ENCODE results near the gene CTBP2.

CTBP2 gene

DNA sequence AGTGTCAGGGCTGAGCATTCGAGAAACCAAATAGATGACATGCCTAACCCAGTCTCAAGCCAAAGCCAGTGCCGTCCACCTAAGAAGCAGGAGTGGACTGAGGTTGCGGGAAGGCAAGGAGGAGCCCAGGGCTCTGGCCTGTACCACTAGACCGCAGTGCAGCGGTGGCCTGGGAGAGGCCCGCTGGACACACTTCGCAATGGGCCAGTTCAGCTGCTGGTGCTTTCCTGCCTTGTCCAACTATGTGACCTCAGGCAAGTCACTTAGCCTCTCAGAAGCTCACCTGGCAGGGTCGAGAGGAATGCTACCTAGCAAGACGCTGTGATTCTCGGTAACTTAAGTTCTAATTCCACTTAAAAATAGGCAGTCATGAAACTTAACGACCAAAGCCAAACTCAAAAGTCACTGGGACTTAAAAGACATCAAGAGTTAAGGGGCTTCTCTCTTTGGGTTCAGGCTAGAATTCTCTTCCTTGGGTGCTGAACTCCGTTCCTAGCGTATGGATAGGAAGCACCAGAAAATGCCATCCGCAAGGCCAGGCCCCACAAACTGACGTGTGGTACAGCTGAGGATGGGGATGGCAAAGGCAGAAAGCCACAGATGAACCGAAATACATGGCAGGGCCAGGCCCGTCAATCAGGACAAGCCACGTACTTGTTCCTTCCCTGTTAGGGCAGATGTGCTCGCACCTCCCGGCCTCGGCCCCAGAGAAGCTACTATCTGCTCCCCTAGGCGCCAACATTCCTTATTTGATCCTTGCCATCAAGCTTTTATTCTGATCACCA lies 34.2 kb downstream of the CTBP2 start:
- no peak for DNase-seq (ENCODE audit: low spot score)

DNA sequence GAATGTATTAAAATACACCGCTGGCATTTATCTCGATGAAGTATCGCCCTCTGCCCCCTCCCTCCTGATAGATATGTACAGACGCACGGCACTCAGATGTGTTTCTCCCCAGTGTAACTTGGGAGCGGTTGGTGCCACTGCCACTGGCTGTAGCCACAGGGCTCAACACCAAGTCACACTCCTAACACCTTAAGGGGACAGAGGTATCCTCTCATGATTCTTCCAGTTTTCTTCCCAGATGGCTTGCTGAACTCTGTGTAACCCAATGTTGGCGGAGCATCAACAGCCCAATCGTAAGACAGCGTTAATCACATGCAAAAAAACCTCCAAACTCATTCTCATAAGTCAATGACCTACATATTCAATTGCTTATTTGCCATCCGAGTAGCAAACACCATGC lies 35.5 kb downstream of the CTBP2 start:
- no peak for DNase-seq (ENCODE audit: low spot score)

DNA sequence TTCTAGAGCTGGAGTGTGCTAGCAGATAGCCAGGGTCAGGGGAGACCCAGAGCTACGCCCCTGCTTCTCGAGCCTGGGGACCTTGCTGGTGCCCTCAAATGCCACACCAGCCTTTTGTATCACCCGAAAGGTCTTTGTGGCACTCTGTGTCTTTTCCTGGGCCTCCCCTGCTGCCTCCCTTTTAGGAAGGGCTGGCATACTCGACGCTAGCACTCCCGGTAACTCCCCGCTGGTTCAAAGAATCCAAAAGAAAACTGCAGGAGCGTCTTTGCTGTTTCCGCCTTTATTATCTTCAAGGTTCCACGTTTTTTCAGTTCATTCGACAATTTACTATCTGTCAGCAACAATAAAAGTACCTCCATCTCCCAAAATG lies 36.3 kb downstream of the CTBP2 start:
- no peak for DNase-seq (ENCODE audit: low spot score)

DNA sequence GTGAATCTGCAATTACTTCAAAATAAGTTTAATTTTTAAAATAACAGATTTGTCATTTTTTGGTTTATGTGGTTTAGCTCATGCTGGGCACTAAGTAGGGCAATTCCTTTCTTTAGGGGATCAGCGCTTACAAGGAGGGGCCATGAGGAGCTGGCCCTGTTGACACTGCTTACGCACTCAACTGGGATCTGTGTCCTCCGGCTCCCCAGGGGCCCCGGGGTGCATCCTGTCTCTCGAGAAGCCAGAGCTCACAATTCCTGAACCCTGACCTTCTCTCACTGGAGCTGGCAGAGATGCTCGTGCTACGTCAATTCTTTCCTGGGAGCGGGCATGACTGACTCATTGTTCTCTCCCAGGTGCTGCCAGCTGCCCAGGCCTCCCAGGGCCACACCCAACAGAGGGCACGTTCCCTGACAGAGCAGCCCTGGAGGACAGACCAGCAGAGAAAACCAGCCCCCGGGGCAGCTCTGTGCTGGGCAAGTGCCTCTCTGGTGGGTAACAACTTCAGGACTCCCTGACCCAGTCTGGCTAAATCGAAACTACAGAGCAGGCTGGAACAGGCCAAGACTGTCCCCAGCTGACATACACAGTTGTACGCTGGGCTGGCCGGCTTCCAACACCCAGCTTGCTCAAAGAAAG lies 36.8 kb downstream of the CTBP2 start:
- DNase-seq (ENCODE audit: low spot score): no peak

DNA sequence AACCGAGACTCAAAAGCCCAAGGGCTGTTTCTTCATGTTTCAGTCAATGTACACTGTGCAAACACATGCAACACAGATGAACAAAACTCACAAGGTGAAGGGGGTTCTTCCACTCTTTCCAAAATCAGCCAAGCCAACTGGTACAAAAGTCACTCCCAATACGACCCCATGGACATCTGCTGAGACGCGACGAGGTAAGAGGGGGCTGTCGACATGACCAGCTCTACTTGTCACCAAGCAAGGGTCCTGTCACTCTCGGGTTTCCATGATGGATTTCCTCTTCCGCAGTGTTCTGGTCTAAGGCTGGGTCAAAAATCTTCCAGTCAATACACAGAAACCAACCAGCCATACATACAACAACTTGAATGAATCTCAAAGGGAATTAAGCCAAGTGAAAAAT lies 37.8 kb downstream of the CTBP2 start:
- DNase-seq (ENCODE audit: low spot score): no peak

DNA sequence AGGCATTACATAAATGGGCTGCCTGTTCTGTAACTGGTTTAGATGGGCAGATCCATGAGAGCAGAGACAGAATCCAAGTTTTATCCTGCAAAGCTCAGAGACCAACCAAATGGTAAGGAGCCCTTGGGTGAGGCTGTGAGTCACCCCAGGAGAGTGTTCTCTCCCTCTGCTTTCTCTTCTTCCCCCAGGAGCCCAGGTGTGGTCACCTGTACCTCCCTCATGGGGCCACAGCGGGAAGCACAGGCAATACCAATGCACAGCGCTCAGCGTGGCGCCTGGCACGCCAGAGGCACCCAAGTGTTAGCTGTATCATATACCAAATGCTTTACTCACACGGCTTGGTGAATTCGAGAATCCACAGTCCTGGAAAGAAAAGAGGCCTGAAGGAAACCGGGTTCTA lies 39.4 kb downstream of the CTBP2 start:
- no peak for DNase-seq (ENCODE audit: low spot score)

DNA sequence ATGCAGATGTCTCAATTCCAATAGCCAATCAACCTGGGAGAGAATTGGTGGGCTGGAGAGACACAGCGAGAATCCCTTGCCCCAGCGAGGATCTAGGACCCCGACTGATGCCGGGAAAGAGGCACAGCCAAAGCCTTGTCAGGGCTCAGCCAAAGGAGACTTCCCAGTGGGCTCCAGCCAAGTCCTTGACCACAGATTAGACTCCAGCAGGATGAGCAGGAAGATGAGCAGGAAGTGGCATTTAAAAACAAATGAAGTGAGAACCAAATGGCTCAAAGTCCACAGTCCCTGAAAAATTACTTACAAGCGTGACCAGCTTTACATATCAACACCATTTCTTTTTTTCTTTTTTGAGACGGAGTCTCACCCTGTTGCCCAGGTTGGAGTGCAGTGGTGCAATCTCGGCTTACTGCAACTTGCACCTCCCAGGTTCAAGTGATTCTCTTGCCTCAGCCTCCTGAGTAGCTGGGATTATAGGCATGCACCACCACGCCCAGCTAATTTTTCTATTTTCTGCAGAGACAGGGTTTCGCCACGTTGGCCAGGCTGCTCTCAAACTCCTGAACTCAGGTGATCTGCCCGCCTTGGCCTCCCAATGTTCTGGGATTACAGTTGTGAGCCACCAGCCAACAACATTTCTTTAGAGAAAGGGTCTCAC lies 40.2 kb downstream of the CTBP2 start:
- DNase-seq (ENCODE audit: low spot score): no peak

DNA sequence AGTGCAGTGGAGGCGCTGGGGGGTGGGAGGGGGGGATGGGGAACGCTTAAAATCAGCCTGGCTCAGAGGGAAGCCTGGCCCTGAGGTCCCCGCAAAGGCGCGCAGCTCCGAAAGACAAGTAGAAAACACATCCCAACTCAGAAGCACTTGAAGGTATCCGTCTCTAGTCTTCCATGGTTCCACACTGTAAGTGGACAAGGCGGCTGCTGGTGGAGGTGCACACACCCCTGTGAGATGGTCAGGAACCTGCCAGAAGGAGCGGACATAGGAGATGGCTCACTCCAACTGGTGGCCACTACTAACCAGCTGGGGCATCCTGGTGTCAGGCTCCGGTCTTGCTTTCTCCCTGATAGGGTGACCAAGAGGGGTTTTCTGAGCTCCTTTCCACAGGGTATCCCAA lies 41.7 kb downstream of the CTBP2 start:
- no peak for DNase-seq (ENCODE audit: low spot score)

DNA sequence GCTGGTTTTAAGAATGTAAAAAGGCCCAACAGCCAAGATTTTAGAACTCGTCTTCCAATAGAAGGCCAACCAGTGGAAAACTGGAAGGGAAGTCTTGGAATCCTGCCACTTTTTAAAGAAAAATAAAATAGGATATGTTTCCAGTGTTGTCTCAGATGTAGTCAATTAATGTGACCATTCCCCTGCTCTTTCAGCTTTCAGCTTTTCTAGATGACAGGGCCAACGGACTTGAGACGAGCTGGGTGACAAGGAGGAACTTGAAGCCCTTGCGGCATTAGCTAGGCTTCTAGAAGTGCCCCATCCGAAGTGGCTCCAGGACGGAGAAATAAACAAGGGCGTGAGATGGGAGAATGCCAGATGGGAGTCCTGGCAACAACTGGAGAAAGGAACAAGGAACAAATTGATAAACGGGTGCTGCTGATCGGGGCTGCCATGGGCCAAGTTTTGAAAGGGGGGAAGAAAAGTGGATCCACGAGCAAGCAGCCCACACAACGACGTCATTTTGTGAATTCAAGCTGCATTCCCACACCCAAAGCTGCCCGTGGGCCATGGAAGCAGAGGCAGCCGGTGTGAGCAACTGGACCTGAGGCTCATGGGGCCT lies 42.3 kb downstream of the CTBP2 start:
- no peak for DNase-seq (ENCODE audit: low spot score)

DNA sequence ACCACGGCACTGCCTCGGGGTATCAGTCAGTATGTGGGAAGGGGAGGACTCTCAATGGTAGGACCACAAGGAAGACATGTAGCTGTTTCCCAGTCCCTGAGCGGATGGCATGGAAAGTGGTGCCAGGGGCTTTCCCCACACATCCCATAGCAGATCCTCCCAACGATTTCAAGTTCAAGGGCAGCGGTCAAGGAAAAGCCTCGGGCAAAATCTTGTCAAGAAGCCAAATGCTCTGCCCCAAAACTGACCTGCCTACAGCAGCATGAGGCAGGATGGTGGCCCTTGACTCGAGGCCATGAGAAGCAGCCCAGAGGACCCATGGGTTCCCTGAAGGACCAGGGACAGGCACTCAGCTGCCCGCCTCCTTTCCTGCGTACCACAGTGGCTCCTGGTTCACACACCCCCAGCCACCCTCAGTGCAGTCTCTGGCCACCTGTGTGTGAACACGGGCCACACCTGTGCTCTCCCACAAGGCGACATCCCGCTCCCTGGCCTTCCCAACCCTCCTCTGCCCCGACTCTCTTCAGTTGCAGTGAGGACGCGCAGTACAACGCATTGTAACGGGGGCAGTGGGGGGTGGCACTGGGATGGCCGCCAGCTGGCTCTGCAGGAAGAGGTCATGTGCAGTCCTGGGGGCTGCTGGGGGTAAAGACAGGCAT lies 43.6 kb downstream of the CTBP2 start:
- DNase-seq (ENCODE audit: low spot score): no peak

DNA sequence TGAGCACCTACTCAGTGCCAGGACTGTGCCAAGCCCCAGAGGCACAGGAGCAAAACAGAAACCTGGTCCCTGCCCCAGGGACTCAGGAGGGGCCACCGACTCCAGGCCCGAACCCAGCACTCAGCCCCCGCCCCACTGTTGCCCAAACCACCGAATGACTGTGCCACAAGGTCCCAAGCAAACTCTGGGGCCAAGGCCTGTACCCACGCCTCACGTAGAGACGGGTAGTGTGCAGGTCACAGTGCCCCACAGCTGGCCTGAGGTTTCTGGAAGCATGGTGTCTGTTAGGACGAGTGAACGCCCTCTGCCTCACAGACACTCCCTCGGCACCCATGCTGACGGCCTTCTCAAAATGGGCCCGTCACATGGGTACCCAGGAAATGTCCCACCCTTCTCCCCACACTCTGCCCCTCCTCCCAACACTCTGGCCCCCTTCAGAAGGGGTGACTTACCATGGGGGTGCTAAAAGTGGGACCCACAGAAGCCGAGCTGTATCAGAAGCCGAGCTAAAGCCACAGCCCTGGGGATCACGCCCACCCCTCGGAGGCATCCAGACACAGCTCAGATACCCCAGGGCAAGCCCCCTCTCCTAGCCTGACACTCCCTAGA lies 44.2 kb downstream of the CTBP2 start:
- no peak for DNase-seq (ENCODE audit: low spot score)

DNA sequence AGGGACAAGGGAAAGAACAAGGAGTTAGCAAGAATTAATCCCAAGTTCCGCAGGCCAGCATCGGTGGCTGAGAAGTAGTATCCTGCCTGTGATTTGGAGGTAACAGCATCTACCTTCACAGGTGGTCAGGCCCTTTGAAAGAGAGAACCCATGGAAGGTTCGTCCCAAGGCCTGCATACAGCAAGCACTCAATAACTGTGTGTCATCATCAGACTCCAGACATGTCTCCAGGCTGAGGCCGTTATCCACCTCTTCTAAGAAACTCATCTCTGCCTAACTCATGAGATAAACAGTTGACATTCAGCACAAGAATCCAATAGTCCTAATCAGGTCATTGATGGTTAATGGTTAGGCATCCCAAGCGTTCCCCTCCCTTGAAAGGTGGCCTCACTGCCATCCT lies 45.0 kb downstream of the CTBP2 start:
- DNase-seq (ENCODE audit: low spot score): no peak

DNA sequence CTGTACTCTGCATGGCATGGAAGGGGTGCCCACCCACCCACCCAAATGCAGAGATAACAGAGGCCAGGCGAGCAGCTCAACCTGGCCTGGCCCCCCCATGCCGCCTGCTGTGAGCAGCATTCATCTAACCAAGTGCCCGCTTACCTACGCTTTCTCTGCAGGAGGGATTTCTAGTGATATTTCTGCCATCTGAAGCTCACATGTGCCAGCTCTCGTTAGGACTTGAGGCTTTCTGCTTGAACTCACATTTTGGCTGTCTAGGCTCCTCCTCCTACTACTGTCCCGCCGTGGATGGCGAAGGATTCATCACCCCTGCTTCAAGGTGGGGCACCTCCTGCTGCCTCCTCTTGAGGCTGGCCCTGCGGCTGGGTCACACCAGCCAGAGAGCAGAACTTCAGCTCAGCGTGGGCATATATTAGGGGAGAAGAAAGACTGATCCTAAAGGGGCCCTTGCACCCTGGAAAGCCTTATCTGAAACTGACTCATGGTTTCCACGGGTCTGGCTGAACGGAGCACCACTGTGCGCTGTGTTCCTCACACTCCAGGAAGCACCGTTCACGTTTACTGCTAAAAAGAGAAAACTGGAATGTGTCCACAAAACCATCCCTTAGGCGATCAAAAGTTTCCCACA lies 45.5 kb downstream of the CTBP2 start:
- no peak for DNase-seq (ENCODE audit: low spot score)

DNA sequence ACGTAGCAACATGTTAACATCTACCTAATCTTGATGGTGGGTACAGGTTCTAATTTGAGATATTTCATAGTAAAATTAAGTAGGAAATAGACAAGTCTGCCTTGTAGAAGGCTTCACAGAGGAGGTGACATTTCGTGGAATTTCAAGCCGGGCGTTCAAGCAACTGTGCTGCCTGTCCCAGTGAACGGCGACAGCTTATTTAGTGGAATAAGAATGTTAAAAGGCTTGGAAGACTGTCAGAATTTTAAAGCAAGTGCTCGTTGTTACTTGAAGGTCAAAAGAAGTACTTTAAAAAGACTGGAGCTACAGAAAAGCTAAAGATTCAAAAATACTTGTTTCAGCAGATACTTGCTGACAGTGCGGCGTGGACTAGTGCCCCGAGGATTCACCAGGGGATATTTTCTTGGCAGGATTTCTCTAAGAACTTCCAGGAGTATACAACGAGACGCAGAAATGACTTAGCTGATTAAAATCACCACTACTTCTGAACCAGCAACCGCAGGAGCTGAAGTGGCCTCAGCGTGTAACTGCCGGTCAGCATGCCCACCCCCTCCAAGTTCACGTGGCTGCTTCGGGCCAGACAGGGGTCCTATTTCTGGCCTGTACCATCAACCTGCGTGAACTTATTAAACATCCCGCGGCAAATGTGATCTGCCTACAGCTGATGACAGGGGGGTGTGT lies 46.5 kb downstream of the CTBP2 start:
- no peak for DNase-seq (ENCODE audit: low spot score)

DNA sequence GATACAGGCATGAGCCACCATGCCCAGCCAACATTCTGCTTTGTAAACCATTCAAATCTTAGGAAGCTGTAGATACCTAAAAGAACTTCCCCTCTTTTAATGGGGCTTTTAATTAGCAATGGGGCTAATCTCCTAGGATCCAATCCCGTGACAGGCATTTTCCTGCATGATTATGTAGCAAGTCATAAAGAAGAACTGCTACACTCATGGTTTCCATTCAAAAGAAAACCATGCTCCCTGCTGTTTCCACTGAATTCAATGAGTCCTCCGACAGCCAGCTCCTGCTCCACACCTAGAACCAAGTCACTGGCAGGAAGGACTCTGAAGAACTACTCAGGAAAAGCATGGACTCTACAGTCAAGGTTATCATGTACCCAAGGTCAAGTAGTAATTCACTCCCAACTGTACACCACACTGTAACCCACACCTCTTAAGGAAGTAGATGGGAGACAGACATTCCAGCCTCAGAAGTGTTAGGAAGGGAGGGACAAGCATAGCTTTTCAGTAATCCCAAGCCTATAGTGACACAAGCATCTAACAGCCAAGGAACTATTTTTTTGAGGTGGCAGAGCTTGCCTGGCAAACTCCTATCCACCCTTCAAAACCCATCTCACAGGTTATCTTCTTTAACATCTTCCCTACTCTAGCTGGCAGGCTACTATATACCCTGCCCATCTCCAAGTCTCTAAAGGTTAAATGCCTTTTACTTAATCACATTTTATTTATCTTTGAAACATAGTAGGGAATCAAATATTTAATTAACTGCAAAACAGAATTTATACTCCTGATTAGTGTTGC lies 47.5 kb downstream of the CTBP2 start:
- no peak for DNase-seq (ENCODE audit: low spot score)

DNA sequence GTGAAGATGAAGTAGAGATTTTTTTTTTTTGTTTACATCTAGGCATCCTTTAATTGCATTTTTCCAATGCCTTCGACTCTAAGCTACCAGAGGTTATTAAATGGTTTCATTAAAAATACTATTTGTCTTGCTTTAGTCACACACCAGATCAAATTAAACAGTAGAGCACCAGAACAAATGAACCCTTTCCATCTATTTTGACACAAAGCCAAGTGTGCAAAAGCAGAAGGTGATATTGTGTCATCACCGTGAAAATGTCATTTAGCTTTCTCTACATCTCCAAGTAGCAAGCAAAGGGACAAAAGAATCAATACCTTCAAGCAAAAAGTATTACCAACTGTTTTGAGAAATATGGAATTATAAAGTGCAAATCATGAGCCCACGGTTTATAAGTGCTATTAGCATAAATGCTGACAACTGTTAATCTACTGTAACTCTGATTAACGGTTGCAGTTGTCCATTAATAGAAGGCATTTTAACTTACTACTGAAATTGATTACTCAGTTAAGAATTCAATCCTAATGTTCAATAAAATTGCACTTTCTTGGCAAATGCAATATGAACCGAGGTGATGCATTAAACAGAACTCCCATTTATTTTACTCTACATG lies 49.1 kb downstream of the CTBP2 start:
- no peak for DNase-seq (ENCODE audit: low spot score)

DNA sequence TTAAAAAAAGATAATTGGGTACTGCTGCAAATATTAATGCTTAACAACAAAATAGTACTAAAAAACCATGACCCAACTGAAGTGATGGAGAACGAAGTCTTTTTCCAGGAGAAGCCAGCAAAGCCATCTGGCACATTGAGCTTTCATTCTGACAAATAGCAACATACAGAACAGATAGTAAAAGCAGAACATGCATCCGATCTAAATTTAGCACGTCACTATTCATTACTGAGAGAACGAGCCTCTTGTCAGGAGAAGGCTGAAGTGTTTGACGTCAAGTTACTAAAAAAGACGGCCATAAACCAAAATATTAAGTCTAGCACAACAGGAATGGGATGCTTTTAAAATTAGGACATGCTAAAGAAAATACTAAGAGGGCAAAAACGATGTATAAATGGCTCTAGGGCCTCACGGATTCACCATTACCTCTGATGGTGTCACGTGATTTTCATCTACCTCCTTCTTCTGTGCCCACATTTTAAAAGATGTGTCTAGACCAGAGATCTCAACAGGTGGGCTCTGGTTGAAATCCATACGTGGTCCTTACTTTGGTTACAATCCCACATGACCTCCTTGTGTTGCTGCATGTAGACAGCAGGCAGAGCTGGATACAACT lies 52.3 kb downstream of the CTBP2 start:
- DNase-seq (ENCODE audit: low spot score): no peak

DNA sequence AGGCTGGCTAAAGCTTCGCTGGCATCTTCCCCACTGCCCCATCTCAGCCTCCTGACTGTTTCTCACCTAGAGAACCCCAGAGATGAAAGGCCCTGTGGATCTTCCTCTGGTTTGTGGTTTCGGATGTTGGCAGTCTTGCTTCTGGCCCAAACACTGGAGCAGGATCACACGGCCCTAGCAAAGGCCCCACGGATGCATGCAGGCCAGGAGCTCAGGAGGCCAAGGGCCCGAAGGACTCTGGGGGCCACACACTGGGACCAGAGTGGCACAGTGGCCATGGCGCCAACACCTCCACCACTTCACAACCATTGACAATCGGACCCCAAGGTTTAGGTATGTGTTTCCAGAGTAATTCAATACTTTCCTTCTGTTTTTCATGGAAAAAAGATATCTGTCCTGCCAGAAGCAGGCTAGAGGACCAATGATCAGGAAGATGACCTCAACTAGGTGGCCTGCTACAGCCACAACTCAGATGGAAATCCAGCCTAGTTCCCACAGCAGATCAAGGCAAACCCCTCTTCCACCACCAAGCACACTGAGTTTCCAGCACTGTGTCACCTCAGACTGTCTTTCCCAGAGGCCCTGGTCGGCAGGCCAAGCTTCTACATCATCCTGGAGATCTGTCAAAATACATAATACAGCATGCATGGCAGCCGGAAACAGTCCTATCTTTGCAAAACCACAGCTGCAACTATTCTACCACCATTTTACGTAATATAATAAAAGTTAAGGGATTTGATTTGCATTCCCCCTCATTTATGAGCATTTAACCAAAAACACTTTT lies 53.0 kb downstream of the CTBP2 start:
- DNase-seq (ENCODE audit: low spot score): no peak

DNA sequence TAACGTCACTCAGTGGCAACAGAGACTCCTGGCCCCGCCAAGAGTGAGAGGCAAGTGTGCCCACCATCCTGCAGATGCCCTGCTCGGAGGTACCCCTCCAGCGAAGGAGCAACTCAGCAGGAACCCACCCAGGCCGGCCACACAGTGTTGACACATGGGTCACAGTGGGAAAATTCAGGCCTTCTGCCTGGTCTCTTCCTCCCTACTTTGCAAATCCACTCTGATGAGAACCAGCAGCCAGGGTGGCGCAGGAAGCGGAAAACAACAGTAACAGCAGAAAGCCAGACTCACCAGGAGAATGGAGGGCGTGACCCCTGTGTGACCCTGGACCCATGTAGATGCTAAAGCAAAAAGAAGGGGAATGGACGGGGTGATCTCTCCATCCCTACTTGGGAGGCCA lies 53.8 kb downstream of the CTBP2 start:
- DNase-seq (ENCODE audit: low spot score): no peak

Data from ecto neural progenitor cell (in vitro differentiated cells).